ENCODE results near the gene HLCS. TPM values are rescaled to one million over a fixed set of nuclear protein-coding genes. Genes with fewer than 3 reads are reported as not detected.

The HLCS gene
- total and polyA plus RNA-seq, 2 donors (not counting 3 experiments of a cell fraction or from before 2014, with no cell fraction given): 6.7 to 17.2 TPM

- Histone ChIP-seq H3K9me3 (replicated peaks; ENCODE audit: control insufficient read depth, insufficient read depth, low read length) (no peaks in the 10 kb centered on the region), H3K27me3 (ENCODE audit: control insufficient read depth in 2 of 2, insufficient read depth in 2 of 2, low read length in 2 of 2) (no peaks in the 10 kb centered on the region), H2AFZ (ENCODE audit: low read depth, low read length) (no peak overlapping the region), H3K27ac (ENCODE audit: insufficient read depth, low read depth, low read length) (no peak overlapping the region), H3K79me2 (ENCODE audit: control insufficient read depth, insufficient read depth, low read length) (no peaks in the 10 kb centered on the region), H3K9ac (replicated peaks; ENCODE audit: extremely low read depth, insufficient read depth, low read length) (no peak overlapping the region), H3K9me1 (replicated peaks; ENCODE audit: control insufficient read depth, extremely low read depth, insufficient read depth, low read length) (no peaks in the 10 kb centered on the region), H3K36me3 (ENCODE audit: control insufficient read depth in 2 of 2, extremely low read depth in 1 of 2, insufficient read depth in 2 of 2, low read length in 2 of 2) (no peaks in the 10 kb centered on the region), H4K20me1 (replicated peaks; ENCODE audit: control insufficient read depth, extremely low read depth, insufficient read depth, low read length) (no peaks in the 10 kb centered on the region), H3K4me1 (ENCODE audit: control insufficient read depth, extremely low read depth, insufficient read depth, low read length) (peaks cover 12% of the 10 kb centered on the region), H3K4me2 (ENCODE audit: insufficient read depth, low read length) (no peak overlapping the region), H3K4me3 (replicated peaks in 1 of 3; ENCODE audit: insufficient read depth in 1 of 3, low read depth in 1 of 3, low read length in 3 of 3) (no peak overlapping the region)
- dilution Hi-C loops (cut with MboI; ENCODE audit: extremely low pct_ligation_motif_present, low sequenced_read_pairs): no loop called here
- DNase-seq (ENCODE audit: low read depth, low spot score): no peak
- POLR2A ChIA-PET: interaction anchor here (0.7 kb wide), 1 partner anchor 103 kb away, joined by 4 read pairs; no protein-coding TSS in a partner anchor
- no peak for FAIRE-seq
- no peak for TF ChIP-seq CTCF (IDR thresholded peaks at IDR 0.05; ENCODE audit: extremely low read depth in 1 of 2, insufficient read depth in 1 of 2, low read depth in 1 of 2, low read length in 2 of 2)
- no peak for TF ChIP-seq EZH2 (IDR thresholded peaks at IDR 0.05; ENCODE audit: borderline replicate concordance, low read depth, low read length, severe bottlenecking)
- TF ChIP-seq MAX (IDR thresholded peaks at IDR 0.05; ENCODE audit: insufficient read depth, insufficient read length): no peak
- no peak for TF ChIP-seq FOS (IDR thresholded peaks at IDR 0.05; ENCODE audit: borderline replicate concordance, insufficient read depth, low read length)
- TF ChIP-seq MYC (IDR thresholded peaks at IDR 0.05; ENCODE audit: low read depth, low read length): no peak
- no peak for TF ChIP-seq GATA2 (IDR thresholded peaks at IDR 0.05; ENCODE audit: insufficient read depth, insufficient read length, low read depth, low read length)
- TF ChIP-seq POLR2A (IDR thresholded peaks at IDR 0.05; ENCODE audit: low read depth, low read length): no peak
- no peak for TF ChIP-seq POLR2AphosphoS5 (IDR thresholded peaks at IDR 0.05; ENCODE audit: insufficient read depth, low read depth, low read length)
- TF ChIP-seq JUN (IDR thresholded peaks at IDR 0.05; ENCODE audit: borderline replicate concordance, insufficient read depth, insufficient read length, low read depth): no peak
- intact Hi-C loops (cut with micrococcal nuclease): no loop called here
- CTCF ChIA-PET: interaction anchor here (0.7 to 1.2 kb wide), 5 partner anchors 9 to 1364 kb away, joined by 3 read pairs; no protein-coding TSS in a partner anchor
- no TSS peak for BruUV-seq (replicated peaks)
These were observed 17.8 kb downstream of the HLCS start for GRCh38 chr21:36948686-36949085.

All from endothelial cell of umbilical vein (primary cell).